Limb (tissue), 2 donors: ENCODE data around the gene VPS4B.

Experiments
- DNase-seq, 2 donors: peaks; one replicate each; pipeline ENCODE4 v3.0.0-alpha.2; 2016; ENCODE audit errors: extremely low spot score in 2 of 2

VPS4B gene

DNA sequence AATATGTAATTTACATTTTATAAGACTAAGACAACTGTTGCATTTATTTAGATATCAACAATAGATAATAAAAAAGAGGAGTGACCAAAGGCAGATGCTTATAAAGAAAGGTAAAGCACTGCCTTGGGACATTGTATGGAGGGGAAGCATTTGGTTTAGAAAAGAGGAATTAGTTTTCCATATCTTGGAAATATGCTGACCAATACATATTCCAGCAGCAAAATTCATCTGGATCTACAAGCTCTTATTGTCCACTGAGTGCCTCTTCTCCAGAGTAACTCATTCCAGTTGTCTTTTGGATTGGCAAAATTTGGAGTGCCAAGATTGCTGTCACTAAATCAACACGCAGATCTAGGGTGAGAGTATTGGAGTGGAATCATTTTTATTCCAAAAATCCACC, 8.9 kb upstream of the VPS4B start:
- DNase-seq, result no peak

DNA sequence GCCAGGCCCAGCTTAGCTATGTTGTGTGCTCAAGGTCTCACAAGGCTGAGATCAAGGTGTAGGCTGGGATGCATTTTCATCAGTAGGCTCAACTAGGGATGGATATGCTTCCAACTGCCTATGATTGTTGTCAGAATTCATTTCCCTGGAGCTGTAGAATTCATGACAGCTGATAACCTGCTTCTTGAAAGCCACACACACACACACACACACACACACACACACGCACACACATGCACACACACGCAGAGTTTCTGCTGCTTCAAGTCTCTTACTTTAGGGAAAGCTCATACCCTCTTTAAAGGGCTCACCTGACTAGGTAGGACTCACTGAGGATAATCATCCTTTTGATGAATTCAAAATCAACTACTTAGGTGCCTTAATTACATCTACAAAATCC, 8.2 kb upstream of the VPS4B start:
- DNase-seq, result no peak

DNA sequence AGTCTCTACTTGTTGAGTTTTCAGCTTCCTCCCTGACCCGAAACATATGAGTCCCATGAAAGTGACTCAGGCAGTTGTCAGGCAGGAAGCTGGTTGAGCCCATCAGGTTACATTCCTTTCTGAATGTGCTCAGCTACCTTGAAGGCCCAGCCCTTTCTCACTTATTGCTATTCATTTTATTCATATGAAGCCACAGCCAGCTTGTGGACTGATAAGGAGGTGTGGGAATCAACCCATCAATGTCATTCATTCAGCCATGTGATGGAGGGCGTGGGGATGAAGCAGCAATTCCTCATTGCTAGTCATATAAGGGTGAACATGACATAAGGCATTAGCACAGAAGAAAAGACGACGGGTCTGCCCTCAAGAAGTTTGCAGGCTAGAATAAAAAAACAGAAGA, 5.3 kb upstream of the VPS4B start:
- no peak for DNase-seq

DNA sequence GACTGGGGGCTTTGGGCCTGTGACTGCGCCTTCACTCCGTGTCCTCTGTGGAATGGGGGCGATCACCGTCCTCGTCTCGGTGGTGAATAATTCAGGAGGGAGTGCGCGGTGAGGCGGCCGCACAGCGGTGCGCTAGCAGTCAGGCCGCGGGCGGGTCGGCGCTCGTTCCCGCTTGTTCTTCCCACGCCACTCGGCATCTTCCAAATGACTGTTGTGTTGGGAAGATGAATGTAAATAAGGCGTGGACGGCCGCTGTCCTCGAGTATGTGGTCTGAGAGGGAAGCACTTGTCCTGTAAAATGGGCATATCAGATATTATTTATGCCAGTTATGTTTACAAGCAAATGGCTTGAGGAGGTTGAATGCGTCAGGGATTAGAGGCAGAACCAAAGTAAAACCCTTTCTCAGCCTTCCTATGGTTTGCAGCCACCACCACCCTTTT, 608 bp upstream of the VPS4B start:
- DNase-seq, result no peak

DNA sequence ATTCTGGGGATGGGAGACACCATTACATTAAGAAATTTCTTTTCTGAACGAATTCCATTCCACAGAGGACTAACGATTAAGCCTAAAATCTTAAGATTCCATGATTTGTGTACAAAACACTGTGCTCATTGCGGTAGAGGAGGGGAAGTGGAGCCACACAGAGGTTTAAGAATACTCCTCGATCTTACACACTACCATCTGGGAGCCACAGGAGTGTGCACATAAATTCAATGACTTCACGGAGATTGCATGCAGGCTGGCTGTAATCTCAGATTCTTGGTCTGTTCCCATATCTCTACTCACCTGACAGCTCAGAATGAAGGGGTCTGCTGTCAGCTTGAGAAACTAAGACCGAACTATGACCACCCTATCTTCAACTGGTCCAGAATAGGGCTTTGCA, 762 bp downstream of the VPS4B start:
- no peak for DNase-seq

DNA sequence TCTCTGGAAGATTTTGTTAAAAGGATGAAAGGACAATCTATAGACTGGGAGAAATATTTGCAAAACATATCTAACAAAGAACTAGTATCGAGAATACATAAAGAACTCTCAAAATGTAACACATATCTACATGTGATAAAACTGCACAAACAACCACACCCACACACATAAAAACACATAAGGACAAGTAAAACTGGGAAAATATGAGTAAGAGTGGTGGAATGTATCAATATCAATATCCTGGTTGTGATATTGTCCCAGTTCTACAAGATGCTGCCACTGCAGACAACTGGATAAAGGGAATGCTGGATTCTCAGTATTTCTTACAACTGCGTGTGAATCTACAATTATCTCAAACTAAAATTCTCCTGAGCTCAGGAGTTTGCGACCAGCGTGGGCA, 9.3 kb downstream of the VPS4B start:
- no peak for DNase-seq

DNA sequence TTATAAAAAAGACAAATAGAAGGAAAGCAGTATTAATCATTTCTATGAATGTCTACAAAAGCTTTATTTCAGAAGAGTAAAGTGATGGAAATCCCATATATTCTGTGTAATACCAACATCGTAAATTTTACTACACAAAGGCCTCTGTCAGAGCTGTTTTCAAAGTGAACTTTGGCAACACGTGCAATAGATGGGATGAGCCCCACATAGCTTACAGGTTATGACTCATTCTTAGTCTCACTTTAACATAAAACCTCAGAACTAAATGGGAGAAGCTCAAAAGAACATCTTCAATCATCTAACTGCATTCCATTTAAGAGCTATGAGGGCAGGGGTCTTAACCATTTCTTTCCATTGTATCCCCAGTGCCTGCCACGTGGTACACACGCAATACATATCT, 11.5 kb downstream of the VPS4B start:
- DNase-seq, result no peak

DNA sequence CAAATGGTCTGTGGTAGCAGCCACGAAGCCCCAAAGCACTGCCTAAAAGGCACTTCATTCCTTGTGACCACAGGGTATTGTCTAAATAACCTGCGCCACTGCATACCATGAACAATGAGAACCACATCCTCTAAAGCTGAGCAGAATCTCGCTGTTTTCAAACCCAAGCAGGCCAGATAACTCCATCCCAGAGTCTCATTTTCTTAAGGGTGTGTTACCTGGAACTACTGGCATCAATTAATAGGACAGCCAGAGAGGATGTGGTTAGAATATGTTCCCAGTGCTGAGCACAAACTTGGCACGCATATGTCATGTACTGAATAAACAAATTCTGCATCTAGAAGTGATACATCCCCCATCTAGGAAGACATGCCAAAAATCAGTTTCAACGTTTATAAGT, 13.0 kb downstream of the VPS4B start:
- no peak for DNase-seq

DNA sequence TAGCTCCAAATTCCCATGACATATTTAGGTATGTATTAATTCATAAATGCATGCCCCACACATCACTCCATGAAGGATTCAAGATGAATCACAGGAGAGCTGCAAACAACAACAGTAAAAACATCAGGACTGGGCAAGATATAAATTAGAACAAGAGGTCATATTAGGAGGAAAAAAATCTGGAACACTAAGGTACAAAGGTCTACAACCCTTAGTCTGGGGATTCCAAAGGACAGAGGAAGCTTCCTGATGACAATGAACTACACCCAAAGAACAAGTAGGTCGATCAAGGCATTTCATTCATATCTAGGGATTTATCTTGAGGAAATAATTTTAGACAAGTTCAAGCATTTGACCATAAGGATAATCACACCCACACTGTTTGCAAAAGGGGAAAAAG, 14.5 kb downstream of the VPS4B start:
- DNase-seq, result no peak

DNA sequence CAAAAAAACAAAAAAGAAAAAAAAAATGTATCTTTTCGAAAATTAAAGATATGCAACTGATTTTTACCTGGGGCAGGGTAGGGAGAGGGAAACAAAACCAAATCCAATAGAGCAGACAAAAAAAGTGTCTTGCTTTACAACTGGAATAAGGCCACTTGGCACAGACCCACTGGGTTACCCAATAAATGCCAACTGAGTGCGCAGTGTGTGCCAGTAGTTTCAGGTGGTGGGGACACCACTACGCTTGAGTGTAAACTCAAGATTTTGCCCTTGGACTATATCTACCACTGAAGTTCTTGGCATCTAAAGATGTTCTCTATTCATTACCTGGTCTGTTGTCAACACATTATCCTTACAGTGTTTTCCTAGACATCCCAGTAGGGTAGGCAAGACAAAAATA, 16.3 kb downstream of the VPS4B start:
- no peak for DNase-seq

DNA sequence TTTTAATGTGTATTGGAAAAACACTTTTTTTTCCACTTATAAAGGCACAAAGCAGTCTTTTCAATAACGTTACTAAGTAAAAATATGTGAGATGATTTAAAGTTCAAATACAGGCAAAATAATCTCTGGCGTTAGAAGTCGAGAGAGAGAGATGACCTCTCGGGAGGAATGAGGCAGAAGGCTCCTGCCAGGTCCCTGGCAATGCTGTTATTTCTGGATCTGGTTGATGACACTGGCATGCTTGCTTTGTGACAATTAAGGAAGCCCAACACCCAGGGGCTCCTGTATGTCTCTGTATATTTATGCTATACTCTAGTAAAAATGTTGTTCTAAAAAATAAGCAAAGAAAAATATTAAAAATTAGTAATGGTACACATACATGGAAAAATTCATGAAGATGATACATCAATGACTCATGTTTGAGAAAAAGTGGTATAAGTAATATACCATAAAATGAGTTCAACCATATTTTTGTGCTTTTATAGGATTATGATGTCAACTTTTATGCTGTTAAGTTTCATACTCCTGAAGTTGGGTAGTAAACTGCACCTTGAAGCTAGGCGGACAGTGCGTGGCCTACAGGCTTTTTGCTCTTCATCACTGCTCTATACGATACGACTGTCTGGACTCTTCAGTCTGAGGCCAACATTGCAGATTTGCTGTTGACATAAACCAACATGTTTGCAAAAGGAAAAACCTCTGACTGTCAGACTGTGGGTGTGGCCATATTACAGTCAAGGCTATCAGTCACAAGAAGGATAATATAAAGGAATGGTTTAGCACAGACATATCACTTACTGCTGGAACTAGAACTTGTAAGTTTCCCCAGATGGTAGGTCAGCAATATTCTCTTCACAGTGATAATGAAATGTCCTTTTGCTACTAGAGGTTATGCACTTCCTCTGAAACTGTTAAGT, 19.8 kb downstream of the VPS4B start:
- no peak for DNase-seq

DNA sequence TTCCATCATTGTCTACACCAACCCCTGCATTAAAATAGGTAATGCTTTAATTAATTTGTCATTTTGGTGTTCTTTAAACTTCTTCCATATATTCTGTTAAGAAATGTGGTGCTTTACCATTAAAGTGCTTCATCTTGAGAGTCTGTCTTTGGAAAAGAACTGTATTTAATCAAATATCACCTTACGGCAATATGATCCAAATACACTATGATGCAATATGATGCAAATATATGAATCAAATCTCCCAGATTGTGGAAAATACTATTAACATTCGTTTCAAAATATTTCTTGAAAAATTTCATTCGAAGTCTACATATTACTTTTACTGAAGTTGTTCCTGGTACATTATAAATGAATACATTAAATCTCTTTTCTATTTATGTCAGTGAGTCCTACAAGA, 23.0 kb downstream of the VPS4B start:
- DNase-seq, result no peak

DNA sequence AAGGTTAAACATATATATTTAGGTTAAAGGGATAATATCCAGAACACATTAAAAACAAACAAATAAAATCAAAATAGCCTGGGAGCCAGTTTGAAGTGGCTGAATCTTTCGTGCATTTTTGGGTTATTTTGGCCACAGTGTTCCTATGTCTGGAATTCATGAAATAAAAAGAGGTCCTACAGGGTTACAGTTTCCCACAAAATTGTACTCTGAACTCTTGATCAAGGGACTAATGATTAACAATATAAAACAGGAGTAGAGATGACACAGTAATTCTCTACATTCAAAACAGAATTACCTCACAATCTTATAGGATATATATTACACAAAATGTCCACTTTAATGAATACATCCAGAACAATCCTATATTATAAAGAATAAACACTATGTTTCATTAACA, 24.9 kb downstream of the VPS4B start:
- no peak for DNase-seq

DNA sequence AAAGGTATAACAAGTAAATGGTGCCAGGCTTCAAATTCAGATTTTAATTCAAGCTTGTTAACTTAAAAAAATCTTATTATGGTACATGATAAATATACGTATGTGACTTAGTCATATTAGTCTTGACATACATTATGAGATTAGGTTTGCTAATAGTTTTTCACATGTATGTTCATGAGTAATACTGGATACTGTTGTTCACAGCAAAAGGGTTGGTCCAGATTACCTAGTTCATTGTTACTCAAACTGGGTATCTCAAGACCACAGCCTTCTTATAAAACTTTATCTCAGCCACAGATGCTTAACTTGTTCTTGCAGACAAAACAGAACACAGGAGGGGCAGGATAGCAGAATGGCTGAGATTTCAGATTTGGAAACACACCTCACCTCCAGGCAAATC, 26.8 kb downstream of the VPS4B start:
- no peak for DNase-seq

DNA sequence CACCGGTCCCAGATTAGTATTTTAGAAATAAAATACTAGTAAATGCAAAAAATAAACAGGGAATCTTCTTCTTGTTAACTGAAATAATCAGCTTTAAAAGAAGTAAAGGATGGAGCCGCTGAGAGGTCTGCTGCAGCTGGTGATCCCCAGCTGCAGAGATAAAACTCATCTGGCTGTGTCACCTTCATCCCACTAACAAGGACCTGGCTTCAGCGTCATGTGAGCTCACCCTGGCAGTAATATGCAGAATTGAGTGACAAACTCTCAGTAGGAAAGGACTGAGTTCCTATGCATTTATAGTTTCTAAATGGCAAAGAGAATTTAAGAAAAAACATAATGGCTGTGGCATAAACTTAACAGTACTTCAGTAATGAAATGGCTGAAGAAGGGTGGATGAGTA, 27.3 kb downstream of the VPS4B start:
- DNase-seq, result no peak

DNA sequence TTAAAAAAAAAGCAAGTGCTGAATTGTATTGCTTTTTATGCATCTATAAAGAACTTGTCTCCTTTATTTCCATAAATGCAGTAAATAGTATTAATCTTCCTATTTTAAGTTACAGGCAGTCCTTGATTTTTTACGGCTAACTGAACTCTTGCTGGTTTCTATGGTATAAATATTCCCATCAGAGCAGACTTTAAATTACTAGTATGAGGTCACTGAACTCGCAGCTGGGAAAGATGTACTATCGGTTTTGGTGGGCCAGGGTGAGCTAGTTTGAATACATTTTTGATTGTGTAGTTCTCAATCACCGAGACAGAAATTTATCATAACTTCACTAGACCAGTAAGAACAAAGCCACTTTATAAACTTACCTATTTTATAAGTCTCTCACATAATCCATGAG, 34.4 kb downstream of the VPS4B start:
- DNase-seq, result no peak

DNA sequence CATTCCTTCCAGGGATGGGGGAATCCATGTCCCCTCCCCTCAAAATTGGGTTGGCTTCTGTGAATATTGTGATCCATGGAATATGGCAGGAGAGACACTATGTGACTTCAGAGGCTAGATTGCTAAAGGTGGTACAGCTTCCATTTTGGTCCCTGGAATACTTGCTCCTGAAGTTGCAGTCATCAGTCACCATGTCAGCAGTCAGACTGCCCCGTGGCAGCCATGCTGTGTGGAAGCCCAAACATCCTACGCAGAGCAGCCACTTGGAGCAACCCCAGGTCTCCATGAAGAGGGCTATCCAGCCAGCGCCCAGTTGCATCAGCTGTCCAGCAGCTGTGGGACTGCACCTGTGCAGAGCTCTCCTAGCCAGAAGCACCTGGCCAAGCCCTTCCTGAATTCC, 39.4 kb downstream of the VPS4B start:
- no peak for DNase-seq

DNA sequence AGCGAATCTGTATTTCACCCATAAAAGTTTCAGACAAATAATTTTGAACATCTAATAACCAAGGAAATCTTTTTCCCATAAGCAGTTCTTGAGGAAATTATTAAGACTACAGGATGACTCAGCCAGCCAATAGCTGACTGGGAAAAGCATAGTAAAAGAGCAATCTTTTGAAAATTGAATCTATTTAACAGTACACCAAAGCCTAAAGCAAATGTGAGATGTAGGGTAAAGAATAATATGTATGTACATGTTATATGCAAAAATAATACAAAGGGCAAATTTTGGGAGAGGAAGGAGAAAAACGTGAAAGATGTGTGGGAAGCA, 42.7 kb downstream of the VPS4B start:
- DNase-seq, result no peak

DNA sequence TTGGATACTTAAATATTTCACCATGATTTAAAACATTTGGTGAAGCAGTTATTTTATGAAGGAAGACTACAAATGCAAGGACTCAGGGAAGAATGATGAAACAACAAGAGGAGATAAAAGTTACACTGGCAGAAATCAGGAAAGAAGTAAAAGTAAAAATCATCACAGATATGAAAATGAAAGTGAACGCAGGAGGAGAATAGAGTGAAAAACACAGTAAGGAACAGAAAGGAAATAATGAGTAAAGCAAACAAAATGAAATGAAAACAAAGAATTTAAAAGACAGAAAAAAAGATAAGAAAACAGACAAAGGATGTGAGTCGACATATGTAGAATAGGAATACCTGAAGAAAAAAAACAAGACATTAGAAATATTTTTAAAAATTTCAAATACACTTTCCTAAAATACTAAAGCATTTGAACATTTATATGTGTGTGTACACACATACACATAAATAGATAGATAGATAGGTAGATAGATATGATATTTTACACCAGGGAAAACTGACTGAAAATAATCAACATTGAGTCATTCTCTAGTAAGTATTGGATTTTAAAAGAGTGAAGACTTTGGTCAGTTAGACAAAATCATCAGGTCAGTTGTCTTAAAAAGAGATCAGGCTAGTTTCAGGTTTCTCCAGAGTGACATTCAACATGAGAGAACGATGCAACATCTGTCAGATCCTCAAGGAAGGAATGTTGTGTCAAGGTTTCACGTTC, 43.2 kb downstream of the VPS4B start:
- no peak for DNase-seq

DNA sequence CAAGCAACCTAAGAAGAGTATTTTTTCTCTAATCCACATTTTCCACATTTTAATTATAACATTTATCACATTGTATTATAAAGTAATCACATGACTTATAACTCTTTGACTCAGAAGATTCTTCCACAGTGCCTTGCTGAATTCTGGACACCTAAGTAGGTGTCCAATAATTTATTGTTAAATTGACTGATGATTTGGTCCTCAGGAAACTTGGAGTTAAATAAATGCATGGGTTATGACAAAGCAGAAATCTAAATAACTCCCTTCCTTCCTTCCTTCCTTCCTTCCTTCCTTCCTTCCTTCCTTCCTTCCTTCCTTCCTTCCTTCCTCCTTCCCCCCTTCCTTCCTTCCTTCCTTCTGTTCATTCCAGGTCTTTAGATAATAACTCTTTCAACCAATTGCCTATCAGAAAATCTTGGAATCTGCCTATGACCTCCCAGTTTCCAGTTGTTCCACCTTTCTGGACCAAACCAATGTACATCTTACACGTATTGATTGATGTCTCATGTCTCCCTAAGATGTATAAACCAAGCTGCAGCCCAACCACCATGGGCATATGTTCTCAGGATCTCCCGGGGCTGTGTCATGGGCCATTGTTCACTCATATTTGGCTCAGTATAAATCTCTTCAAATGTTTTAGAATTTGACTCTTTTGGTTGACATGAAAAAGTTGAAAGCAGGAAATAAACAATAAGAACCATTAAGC, 44.8 kb downstream of the VPS4B start:
- no peak for DNase-seq

DNA sequence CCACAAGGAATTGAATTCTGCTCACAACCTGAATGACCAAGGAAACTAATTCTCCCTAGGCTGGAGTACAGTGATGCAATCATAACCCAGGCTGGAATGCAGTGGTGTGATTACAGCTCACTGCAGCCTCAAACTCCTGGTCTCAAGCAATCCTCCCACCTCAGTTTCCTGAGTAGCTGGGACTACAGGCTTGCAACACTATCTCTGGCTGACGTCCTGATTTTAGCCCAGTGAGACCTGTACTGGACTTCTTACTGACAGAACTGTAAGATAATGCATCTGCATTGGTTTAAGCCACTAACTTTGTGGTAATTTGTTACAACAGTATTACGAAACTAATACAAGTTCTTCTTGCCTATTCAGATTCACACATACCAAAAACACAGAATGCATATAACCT, 45.7 kb downstream of the VPS4B start:
- no peak for DNase-seq

DNA sequence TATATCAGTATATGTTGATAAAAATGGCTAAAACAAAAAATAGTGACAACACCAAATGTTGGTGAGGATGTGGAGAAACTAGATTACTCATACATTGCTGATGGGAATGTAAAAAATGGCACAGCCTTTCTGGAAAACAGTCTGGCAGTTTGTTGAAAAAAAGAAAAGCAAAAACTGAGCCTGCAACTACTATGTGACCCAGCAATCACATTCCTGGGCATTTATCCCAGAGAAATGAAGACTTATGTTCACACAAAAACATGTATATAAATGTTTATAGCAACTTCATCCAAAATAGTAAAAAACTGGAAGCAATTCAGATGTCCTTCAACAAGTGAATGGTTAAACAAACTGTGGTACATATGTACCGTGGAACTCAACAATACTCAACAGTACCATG, 47.7 kb downstream of the VPS4B start:
- no peak for DNase-seq

DNA sequence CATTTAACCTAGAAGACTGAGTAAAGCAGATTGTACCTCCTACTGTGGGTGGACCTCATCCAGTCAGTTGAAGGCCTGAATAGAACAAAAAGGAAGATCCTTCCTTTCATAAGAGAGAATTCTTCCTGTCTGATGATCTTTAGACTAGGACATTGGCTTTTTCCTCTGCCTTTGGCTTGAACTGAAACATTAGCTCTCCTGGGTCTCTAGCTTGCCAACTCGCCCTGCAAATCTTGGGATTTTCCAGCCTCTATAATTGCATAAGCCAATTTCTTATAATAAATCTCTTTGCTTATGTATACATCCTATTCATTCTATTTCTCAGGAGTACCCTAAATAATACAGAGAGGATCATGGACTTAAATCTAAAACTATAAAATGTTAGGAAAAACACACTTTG, 49.1 kb downstream of the VPS4B start:
- peak in 1 of 2 donors; percentile 30 for DNase-seq
